Testis (tissue), 3 donors: ENCODE results near the gene ORC3. TPM values are rescaled to one million over a fixed set of nuclear protein-coding genes. Genes with fewer than 3 reads are reported as not detected.
"Not testable (repeated sequence)": the region's sequence is repeated elsewhere in the genome, so short reads cannot be mapped to it uniquely, and the experiment has no call there.

Source experiments
- DNase-seq: peaks from one replicate; pipeline ENCODE4 v3.0.0-alpha.2; 2019
- H3K27ac ChIP-seq, 2 donors: fragments of 200-600 bp; sonication (generic); one replicate each; pipeline ENCODE4 v1.5.1; 2019
- H3K27me3 ChIP-seq: fragments of 200-600 bp; sonication (generic); one replicate; pipeline ENCODE4 v1.5.1; 2019
- H3K36me3 ChIP-seq: fragments of 200-600 bp; sonication (generic); one replicate; pipeline ENCODE4 v1.5.1; 2017; ENCODE audit warnings: low read depth; ENCODE audit errors: missing control alignments
- H3K4me1 ChIP-seq: fragments of 200-600 bp; sonication (generic); one replicate; pipeline ENCODE4 v1.5.1; 2019
- H3K4me3 ChIP-seq, 2 donors: fragments of 200-600 bp; sonication (generic); one replicate each; pipeline ENCODE4 v1.5.1; 2017 to 2019
- H3K9me3 ChIP-seq: fragments of 200-600 bp; sonication (generic); one replicate; pipeline ENCODE4 v1.5.1; 2017
- CTCF ChIP-seq, 3 experiments: fragments of 450-650 bp in 2 of 3; fragments of 200-600 bp in 1 of 3; sonication (generic) in 1 of 3; IDR thresholded peaks; one replicate each; pipeline ENCODE4 v1.5.1; 2016 to 2019; ENCODE audit warnings: antibody characterized with exemption in 3 of 3, mild to moderate bottlenecking in 2 of 3, moderate library complexity in 1 of 3
- POLR2A ChIP-seq: fragments of 450-650 bp; IDR thresholded peaks from one replicate; pipeline ENCODE4 v1.6.1; 2017; ENCODE audit warnings: antibody characterized with exemption, mild to moderate bottlenecking, moderate library complexity
- WGBS, 2 donors: methylation state at CpG; one replicate each; pipeline ENCODE4 v1.1.5; 2018; 5-methylcytosine and 5-hydroxymethylcytosine counted together
- intact Hi-C: fragments of 100-400 bp; cut with DNase I; formaldehyde crosslinking; loops from one replicate; pipeline ENCODE4 v1.15.1; 2023; ENCODE audit warnings: low total_unique reads
- polyA plus RNA-seq: library from polyadenylated mRNA; stranded (reverse); fragments of 350-450 nt; fragmentation: Illumina TruSeq; extraction: RNeasy Lipid Tissue Mini Kit (QIAGEN cat#74804); gene quantifications from one replicate; pipeline ENCODE4 v1.2.3, GENCODE V29; 2014; ENCODE audit warnings: low read depth, low replicate concordance; ENCODE audit not compliant: insufficient read depth
- total RNA-seq, 2 donors: library from RNA; depleted of rRNA; stranded (reverse); fragments of >200 nt; gene quantifications; one replicate each; pipeline ENCODE4 v1.2.3, GENCODE V29; 2016

Gene ORC3
- total and polyA plus RNA-seq, 3 donors from 2014 or later, result 38.8 to 50.4 (median 40.5) TPM

- TF ChIP-seq POLR2A (no peak), CTCF (IDR thresholded peaks at IDR 0.05) (no peak)
- Histone ChIP-seq H3K27ac (peak overlapping the region; percentile 94 to 99), H3K4me3 (peak overlapping the region; percentile 96 to 99), H3K27me3 (no peaks in the 10 kb centered on the region), H3K9me3 (no peaks in the 10 kb centered on the region), H3K36me3 (no peaks in the 10 kb centered on the region), H3K4me1 (peaks cover 6% of the 10 kb centered on the region)
- intact Hi-C loops, result no loop called here
- peak; percentile 36 for DNase-seq
- 0% methylated on average over 6 to 14 of the region's 36 CpGs for WGBS, 2 donors
Measured at GRCh38 chr6:87701344-87701675, 111.4 kb downstream of the ORC3 start.

GRCh38 chr6:87701676-87702588, 112.0 kb downstream of the ORC3 start, which contains the start of gene AKIRIN2:
TSS of gene AKIRIN2 (minus strand) at chr6:87702233. CDS start at chr6:87701684, 549 bp downstream.
- Histone ChIP-seq H3K27ac (peak within 1 kb of the TSS; percentile 94 to 99), H3K27me3 (no peaks in the 10 kb centered on the region), H3K36me3 (no peaks in the 10 kb centered on the region), H3K9me3 (no peaks in the 10 kb centered on the region), H3K4me3 (peak within 1 kb of the TSS; percentile 96 to 99), H3K4me1 (peaks cover 6% of the 10 kb centered on the region)
- peak; percentile 98 for DNase-seq
- intact Hi-C loops, result no loop called here
- TF ChIP-seq POLR2A (peak; percentile 97), CTCF (IDR thresholded peaks at IDR 0.05) (no peak)
- 0 to 2% methylated on average over 40 to 86 of the region's 88 CpGs for WGBS, 2 donors

- TF ChIP-seq CTCF (IDR thresholded peaks at IDR 0.05), result no peak
- TF ChIP-seq POLR2A, result no peak
- intact Hi-C loops, result no loop called here
Measured at GRCh38 chr6:87702589-87702945, 112.6 kb downstream of the ORC3 start.

GRCh38 chr6:87703039-87703438, 113.1 kb downstream of the ORC3 start:
- H3K27me3 ChIP-seq, DNase-seq, H3K9me3 ChIP-seq, H3K4me1 ChIP-seq, H3K36me3 ChIP-seq, intact Hi-C loops: not testable (repeated sequence)
- peak overlapping the region; percentile 94 to 99 for H3K27ac ChIP-seq
- 64 to 65% methylated on average over 17 to 19 of the region's 19 CpGs for WGBS, 2 donors
- H3K4me3 ChIP-seq, result peak overlapping the region; percentile 96 to 99

More at GRCh38 chr6:87702589-87702945, 112.6 kb downstream of the ORC3 start:
- Histone ChIP-seq H3K27me3 (no peaks in the 10 kb centered on the region), H3K4me1 (peaks cover 6% of the 10 kb centered on the region), H3K4me3 (peak overlapping the region; percentile 96 to 99), H3K36me3 (no peaks in the 10 kb centered on the region), H3K9me3 (no peaks in the 10 kb centered on the region), H3K27ac (peak overlapping the region; percentile 94 to 99)
- no peak for DNase-seq
- WGBS, 2 donors, result 1 to 2% methylated on average over 7 of the region's 7 CpGs

GRCh38 chr6:87705070-87705691, 115.2 kb downstream of the ORC3 start:
- Histone ChIP-seq H3K4me1 (peaks cover 6% of the 10 kb centered on the region), H3K4me3 (no peak overlapping the region), H3K36me3 (no peaks in the 10 kb centered on the region), H3K9me3 (no peaks in the 10 kb centered on the region), H3K27ac (no peak overlapping the region), H3K27me3 (no peaks in the 10 kb centered on the region)
- 83 to 93% methylated on average over 4 of the region's 4 CpGs for WGBS, 2 donors
- intact Hi-C loops, result no loop called here
- no peak for TF ChIP-seq POLR2A
- no peak for TF ChIP-seq CTCF (IDR thresholded peaks at IDR 0.05)
- no peak for DNase-seq
